Activated CD4-positive, alpha-beta memory T cell treated with anti-CD3 and anti-CD28 coated beads for 36 hours (primary cell): ENCODE measurements around the gene DCST2. TPM values are rescaled to one million over a fixed set of nuclear protein-coding genes. Genes with fewer than 3 reads are reported as not detected.

Experiments used
- CTCF ChIA-PET: fragments of 350-600 bp; sonication (Branson Sonifier 250); formaldehyde crosslinking; loops from one replicate; lab custom pipeline; 2021; ENCODE audit warnings: antibody characterized with exemption, inconsistent platforms; lab: Charles Lee
- POLR2A ChIA-PET: fragments of 350-600 bp; sonication (Branson Sonifier 250); formaldehyde crosslinking; loops from one replicate; lab custom pipeline; 2021; ENCODE audit warnings: antibody characterized with exemption; lab: Charles Lee
- DNase-seq: peaks from one replicate; pipeline ENCODE4 v3.0.0-alpha.2; 2020
- H3K27ac Mint-ChIP-seq: one replicate; pipeline ENCODE4 v1.8.0; 2021; ENCODE audit warnings: mixed read lengths
- H3K27me3 Mint-ChIP-seq: one replicate; pipeline ENCODE4 v1.8.0; 2021; ENCODE audit warnings: mixed read lengths
- H3K36me3 Mint-ChIP-seq: one replicate; pipeline ENCODE4 v1.8.0; 2021; ENCODE audit warnings: mixed read lengths
- H3K4me1 Mint-ChIP-seq: one replicate; pipeline ENCODE4 v1.8.0; 2021; ENCODE audit warnings: low read depth, mixed read lengths
- H3K4me3 Mint-ChIP-seq: one replicate; pipeline ENCODE4 v1.8.0; 2021; ENCODE audit warnings: mild to moderate bottlenecking, mixed read lengths
- H3K9me3 Mint-ChIP-seq: one replicate; pipeline ENCODE4 v1.8.0; 2021; ENCODE audit warnings: mixed read lengths
- intact Hi-C: fragments of 100-400 bp; cut with micrococcal nuclease; formaldehyde crosslinking; loops from one replicate; pipeline ENCODE4 v1.15.1; 2023
- total RNA-seq, 2 experiments: library from RNA; stranded (reverse); gene quantifications; one replicate each; pipeline ENCODE4 v1.2.3, GENCODE V29; 2021

DCST2 gene
- total RNA-seq, 2 experiments from 2014 or later = 1.1 to 1.3 TPM

DNA sequence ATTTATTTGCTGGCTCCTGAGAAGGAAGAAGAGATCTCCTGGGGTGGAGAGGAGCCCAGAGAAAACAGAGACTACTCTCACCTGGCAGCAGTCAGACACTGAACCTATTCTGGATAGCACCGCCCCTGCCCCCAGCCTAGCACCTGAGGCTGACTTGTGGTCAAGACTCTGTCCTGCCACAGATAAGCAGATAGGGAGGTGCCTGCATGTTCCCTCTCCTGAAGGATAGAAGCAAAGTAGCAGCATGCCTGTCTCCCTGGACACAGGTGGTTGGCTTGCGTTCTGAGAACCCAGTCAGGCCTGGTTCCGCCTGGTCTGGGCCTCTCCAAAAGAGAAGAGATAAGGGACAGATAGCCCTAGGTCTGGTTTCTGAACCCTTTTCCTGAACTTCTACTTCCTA lies 43.8 kb upstream of the DCST2 start:
- Mint-ChIP-seq H3K27ac (no peak overlapping the region), H3K9me3 (no peaks in the 10 kb centered on the region), H3K36me3 (no peaks in the 10 kb centered on the region), H3K27me3 (peaks cover 21% of the 10 kb centered on the region), H3K4me3 (no peak overlapping the region), H3K4me1 (peaks cover 30% of the 10 kb centered on the region)
- POLR2A ChIA-PET = no interaction called here
- CTCF ChIA-PET = interaction anchor here (1.0 to 4.8 kb wide), 3 partner anchors 8 to 14 kb away, joined by 3 to 37 read pairs (median 4); no protein-coding TSS in a partner anchor
- intact Hi-C loops = no loop called here
- DNase-seq = no peak

DNA sequence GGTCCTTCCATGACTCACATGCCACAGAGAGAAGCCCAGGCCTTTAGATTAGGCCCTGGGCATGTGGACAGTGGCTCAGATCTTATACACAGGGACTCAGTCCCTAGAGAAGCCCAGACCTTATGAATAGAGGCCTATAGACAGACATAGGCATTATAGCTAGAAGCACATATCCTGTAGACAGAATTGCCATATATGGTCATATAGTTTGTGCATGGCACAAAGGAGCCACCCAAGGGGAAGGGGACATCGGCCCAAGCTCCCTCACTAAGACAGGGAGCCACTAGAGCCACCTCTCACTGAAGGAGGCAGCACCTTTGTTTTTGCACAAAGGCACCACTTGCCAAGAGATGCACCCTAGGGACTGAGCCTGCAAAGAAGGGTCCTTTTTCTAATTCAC lies 42.8 kb upstream of the DCST2 start:
- Mint-ChIP-seq H3K4me3 (no peak overlapping the region), H3K27me3 (peaks cover 14% of the 10 kb centered on the region), H3K27ac (no peak overlapping the region), H3K9me3 (no peaks in the 10 kb centered on the region), H3K36me3 (no peaks in the 10 kb centered on the region), H3K4me1 (peaks cover 27% of the 10 kb centered on the region)
- ChIA-PET POLR2A (interaction anchor here (1.5 kb wide), 1 partner anchor 14 kb away, joined by 3 read pairs; no protein-coding TSS in a partner anchor), CTCF (interaction anchor here (1.0 to 4.8 kb wide), 5 partner anchors 9 to 24 kb away, joined by 3 to 37 read pairs (median 3); no protein-coding TSS in a partner anchor)
- DNase-seq = no peak
- intact Hi-C loops = no loop called here

DNA sequence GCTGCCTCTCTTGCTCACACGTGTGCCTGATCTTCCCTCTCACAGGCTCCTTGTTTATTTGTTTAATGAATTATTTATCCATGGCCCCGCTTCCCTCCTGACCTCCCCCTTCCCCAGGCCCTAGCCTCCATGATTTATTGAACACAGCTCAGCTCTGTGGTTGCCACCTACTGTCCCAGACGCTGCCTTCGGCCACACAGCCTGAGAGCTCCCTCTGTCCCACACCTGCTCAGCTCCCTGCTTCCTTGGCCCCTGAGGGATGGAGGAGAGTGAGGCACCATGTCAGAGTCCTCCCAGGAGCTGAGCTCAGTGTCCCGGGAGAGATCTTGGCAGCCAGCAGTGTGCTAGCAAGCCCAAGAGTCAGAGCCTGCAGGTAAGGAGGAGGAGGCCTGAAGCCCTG lies 42.0 kb upstream of the DCST2 start:
- H3K9me3 Mint-ChIP-seq = no peaks in the 10 kb centered on the region
- H3K27ac Mint-ChIP-seq = no peak overlapping the region
- no peak overlapping the region for H3K4me3 Mint-ChIP-seq
- intact Hi-C loops = no loop called here
- H3K4me1 Mint-ChIP-seq = peaks cover 23% of the 10 kb centered on the region
- no peak for DNase-seq
- ChIA-PET POLR2A (interaction anchor here (1.5 kb wide), 1 partner anchor 13 kb away, joined by 3 read pairs; no protein-coding TSS in a partner anchor), CTCF (interaction anchor here (0.7 to 4.8 kb wide), 7 partner anchors 10 to 31 kb away, joined by 3 to 37 read pairs (median 3); partner anchors contain the start of genes ADAM15 and EFNA4)
- peaks cover 9% of the 10 kb centered on the region for H3K27me3 Mint-ChIP-seq
- no peaks in the 10 kb centered on the region for H3K36me3 Mint-ChIP-seq

DNA sequence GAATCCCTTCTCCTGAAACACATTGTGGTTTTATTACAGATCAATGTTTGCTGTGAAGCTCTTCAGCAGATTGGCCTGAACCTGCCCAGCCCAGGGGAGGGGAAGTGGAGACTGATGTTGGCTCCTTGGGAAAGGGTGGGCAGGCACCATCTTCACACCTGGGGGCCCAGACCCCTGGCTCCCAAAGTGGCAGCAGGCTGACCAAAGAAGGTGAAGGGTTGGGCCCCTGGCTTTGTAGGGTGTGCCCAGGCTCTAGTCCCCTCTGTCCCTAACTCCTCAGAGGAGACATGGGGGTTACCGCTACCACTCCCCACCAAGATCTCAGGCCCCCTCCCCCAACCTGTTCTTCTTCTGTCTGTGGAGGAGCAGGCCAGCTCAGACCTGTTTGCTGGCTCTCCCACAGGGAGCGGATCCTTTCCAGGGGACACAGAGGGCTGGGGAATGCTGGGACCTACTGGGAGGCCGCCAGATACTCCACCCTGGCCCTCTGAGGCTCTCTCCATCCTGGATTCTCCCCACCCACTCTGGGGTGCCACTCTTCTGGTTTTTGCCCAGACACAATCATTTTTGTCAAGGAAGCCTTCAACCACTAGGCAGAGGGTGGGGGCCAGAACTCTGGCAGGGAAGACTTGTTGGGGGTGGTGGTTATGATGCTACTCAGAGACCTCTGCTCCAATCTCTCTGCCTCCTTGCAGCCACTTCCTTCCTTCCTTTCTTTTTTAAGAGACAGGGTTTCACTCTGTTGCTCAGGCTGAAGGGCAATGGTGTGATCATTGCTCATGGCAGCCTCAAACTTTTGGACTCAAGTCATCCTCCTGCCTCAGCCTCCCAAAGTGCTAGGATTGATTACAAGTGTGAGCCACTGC lies 40.0 kb upstream of the DCST2 start:
- H3K27ac Mint-ChIP-seq = no peak overlapping the region
- POLR2A ChIA-PET = no interaction called here
- CTCF ChIA-PET = interaction anchor here (1.0 to 4.8 kb wide), 3 partner anchors 11 to 22 kb away, joined by 4 to 37 read pairs (median 4); partner anchors contain the start of gene ADAM15

DNA sequence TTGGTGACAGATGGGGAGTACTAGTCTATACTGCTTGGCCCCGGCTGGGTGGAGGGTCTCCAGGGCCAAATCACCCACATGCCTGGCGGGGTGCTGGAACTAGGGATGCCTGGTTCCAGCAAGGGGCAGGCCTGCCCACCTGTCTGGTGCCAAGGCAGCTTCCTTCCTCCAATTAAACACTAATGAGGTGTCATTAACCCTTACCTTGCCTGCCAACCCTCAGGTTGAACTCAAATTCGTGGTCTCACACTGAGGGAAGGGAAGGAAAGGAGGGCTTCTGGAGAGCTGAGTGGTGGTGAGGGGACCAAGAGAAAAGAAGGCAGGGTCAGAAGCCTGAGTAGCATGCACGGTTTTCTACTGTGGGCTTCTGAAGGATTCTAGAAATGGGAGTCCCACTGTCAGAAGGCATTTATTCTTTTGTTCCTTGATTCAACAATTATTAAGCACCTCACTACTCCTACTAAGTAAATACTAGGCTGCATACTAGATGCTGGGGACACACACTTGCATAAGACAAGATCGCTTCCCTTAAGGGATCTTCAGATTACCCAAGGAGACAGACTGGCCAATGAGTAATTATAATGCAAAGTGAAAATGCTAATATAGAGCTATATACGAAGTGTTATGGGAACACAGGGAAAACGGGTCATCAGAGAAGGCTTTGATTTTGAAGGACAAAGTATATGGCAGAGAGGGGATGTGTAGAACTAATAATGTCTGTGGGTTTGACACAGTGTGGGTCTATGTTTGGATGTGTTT lies 39.1 kb upstream of the DCST2 start:
- no peaks in the 10 kb centered on the region for H3K9me3 Mint-ChIP-seq
- H3K27ac Mint-ChIP-seq = no peak overlapping the region
- peaks cover 16% of the 10 kb centered on the region for H3K4me1 Mint-ChIP-seq
- ChIA-PET POLR2A (no interaction called here), CTCF (interaction anchor here (1.0 to 3.6 kb wide), 7 partner anchors 11 to 593 kb away, joined by 3 to 19 read pairs (median 4); partner anchors contain the start of genes ADAM15, CKS1B and KRTCAP2)
- peaks cover 5% of the 10 kb centered on the region for H3K36me3 Mint-ChIP-seq
- no peak overlapping the region for H3K4me3 Mint-ChIP-seq
- intact Hi-C loops = no loop called here
- H3K27me3 Mint-ChIP-seq = no peaks in the 10 kb centered on the region
- DNase-seq = no peak

More for the DNA sequence above, 40.0 kb upstream of the DCST2 start:
- peaks cover 2% of the 10 kb centered on the region for H3K36me3 Mint-ChIP-seq
- intact Hi-C loops = no loop called here
- DNase-seq = peak; percentile 41
- H3K27me3 Mint-ChIP-seq = no peaks in the 10 kb centered on the region
- H3K4me1 Mint-ChIP-seq = peaks cover 16% of the 10 kb centered on the region
- no peaks in the 10 kb centered on the region for H3K9me3 Mint-ChIP-seq
- no peak overlapping the region for H3K4me3 Mint-ChIP-seq

DNA sequence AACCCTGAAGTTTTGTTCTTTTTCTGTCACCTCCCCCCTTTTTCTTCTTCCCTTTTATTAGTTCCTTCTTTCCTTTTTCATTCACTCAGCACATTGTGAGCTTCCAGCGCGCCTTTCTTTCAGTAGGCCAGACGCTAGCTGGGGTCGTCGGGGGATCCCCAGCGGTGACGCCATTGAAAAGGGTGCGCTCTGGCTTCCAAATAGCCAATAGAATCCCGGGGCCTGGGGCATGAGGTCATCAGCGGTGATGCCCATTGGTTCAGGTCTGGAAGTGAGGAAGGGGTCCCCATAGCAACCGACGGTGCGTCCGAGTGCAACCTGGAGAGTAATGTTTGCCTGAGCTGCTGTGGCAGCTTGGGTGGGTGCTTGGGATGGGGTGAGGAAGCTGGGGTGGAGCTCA lies 38.1 kb upstream of the DCST2 start:
- DNase-seq = no peak
- H3K4me1 Mint-ChIP-seq = peaks cover 16% of the 10 kb centered on the region
- intact Hi-C loops = no loop called here
- CTCF ChIA-PET = interaction anchor here (1.0 to 3.6 kb wide), 5 partner anchors 10 to 592 kb away, joined by 3 to 26 read pairs (median 7); partner anchors contain the start of gene KRTCAP2
- no peak overlapping the region for H3K4me3 Mint-ChIP-seq
- H3K9me3 Mint-ChIP-seq = no peaks in the 10 kb centered on the region
- no peaks in the 10 kb centered on the region for H3K27me3 Mint-ChIP-seq
- peaks cover 5% of the 10 kb centered on the region for H3K36me3 Mint-ChIP-seq
- POLR2A ChIA-PET = interaction anchor here (0.6 kb wide), 1 partner anchor 13 kb away, joined by 3 read pairs; no protein-coding TSS in a partner anchor
- no peak overlapping the region for H3K27ac Mint-ChIP-seq

DNA sequence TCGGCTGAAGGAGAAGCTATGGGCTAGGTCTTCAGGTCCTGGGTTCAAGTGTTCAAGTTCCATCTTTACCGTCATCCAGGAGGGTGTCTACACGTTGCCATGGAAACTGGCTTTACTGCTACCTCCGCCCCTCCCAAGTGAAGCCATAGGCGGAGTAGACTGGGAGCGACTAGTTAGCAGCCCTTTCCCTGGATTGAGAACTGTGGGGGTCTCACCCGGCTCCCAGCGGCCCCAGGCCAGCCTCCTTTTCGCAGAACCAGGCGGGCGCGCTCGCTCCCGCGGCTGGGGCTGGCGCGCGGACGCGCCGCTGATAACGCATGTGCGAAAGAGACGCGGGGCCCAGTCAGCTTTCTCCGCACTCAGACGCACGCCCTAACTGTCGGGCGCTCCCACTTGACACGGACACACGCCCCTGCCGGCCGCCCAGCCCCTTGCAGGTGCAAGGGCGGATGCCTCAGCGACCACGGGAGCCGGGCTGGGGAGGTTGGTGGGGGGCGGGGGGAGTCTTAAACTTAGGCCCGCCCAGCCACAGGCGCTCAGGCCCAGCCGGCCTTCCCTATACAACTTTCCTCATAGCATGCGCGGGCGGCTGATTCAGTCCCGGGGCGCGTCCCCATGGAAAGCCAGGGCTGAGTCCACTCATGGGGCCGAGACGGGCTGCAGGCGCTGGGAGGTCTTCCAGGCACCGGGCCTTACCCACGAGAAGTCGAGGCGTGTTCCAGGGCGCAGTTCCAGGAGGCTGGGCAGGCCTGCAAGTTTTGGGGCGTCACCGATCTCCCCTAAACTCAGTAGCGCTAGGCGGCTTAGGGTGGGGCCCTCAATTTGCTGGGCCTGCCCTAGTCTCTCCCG lies 37.4 kb upstream of the DCST2 start:
- Mint-ChIP-seq H3K36me3 (peaks cover 5% of the 10 kb centered on the region), H3K4me3 (peak overlapping the region; percentile 32), H3K9me3 (no peaks in the 10 kb centered on the region), H3K27ac (no peak overlapping the region), H3K27me3 (no peaks in the 10 kb centered on the region), H3K4me1 (peaks cover 16% of the 10 kb centered on the region)
- ChIA-PET CTCF (interaction anchor here (0.6 to 3.6 kb wide), 9 partner anchors 9 to 101 kb away, joined by 3 to 26 read pairs (median 6); partner anchors contain the start of gene ADAM15), POLR2A (no interaction called here)
- intact Hi-C loops = no loop called here
- DNase-seq = peak; percentile 85

DNA sequence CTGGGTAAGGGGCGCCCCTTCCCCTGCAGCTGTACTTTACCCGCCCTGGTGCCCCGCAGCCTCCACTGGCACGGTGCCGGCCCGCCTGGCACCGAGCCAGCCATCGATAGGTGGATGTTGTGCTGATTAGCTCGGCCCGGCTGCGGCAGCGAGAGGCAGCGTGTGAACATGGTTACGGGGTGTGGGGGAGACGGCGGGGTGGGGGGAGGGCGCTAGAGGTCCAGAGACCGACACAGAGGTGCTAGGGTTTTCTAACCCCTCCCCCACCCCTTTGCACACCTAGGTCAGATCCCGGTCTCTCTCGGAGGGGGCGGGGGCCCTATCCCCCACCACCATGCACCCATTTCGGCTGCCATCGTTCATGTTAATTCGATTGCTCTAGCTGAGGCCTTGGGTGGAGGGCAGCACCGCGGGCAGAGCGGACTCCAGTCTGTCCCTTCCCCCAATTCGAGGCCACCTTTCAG lies 36.6 kb upstream of the DCST2 start:
- Mint-ChIP-seq H3K27ac (no peak overlapping the region), H3K27me3 (no peaks in the 10 kb centered on the region)
- POLR2A ChIA-PET = no interaction called here

DNA sequence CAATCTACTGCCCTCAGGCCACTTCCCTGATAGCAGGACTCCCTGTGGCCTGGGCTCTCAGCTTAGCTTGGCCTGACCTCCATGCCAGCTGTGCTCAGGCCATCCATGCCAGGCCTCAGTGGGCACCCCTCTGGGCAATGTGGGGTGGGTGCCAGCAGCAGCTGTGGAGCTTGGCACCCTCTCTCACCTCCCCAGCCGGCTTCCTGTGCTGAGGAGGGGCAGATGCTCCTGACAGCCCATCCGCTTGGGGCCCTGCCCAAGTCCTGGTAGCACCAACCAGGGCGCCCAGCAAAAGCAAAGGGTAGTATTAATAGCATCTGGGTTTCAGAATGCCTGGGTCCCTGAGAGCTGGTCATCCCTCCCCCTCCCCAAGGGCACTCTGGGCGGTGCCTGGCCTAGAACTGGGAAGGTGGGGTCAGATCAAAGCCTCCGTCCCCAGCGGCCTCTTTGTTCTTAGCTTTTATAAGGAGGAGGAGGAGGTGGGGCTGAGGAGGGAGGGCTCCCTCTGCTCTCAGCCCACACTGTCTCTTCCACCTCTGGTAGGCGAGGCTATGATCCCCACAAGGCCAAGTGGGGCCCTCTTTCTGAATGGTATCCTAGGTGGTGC lies 36.1 kb upstream of the DCST2 start:
- intact Hi-C loops = no loop called here
- H3K27me3 Mint-ChIP-seq = no peaks in the 10 kb centered on the region
- DNase-seq = no peak

More for the DNA sequence above, 36.6 kb upstream of the DCST2 start:
- no peak for DNase-seq
- Mint-ChIP-seq H3K9me3 (no peaks in the 10 kb centered on the region), H3K36me3 (peaks cover 5% of the 10 kb centered on the region), H3K4me3 (no peak overlapping the region), H3K4me1 (peaks cover 16% of the 10 kb centered on the region)
- intact Hi-C loops = no loop called here
- CTCF ChIA-PET = interaction anchor here (0.6 to 3.6 kb wide), 9 partner anchors 9 to 102 kb away, joined by 3 to 26 read pairs (median 6); partner anchors contain the start of gene ADAM15

DNA sequence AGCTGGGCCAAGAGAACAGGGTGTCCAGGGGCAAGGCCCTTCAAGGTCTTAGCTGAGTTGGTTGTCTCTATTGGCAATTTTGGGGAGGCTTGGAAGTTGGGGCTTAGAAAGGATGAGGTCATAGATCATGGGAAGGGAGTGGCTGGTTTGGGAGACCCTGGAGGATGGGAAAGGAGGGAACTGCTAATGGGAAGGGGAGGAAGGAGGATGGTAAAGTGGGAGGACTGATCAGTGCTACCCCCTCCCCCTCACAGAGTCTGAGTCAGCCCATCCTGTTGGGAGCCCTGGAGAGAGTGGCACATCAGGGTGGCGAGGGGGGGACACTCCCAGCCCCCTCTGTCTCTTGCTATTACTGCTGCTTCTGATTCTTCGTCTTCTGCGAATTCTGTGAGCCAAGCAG lies 35.0 kb upstream of the DCST2 start:
- intact Hi-C loops = no loop called here
- no peak overlapping the region for H3K4me3 Mint-ChIP-seq

More for the DNA sequence above, 36.1 kb upstream of the DCST2 start:
- Mint-ChIP-seq H3K27ac (no peak overlapping the region), H3K4me1 (peaks cover 19% of the 10 kb centered on the region), H3K9me3 (no peaks in the 10 kb centered on the region), H3K4me3 (no peak overlapping the region), H3K36me3 (peaks cover 5% of the 10 kb centered on the region)
- POLR2A ChIA-PET = no interaction called here
- CTCF ChIA-PET = interaction anchor here (1.1 to 3.6 kb wide), 6 partner anchors 8 to 19 kb away, joined by 3 to 26 read pairs (median 6); partner anchors contain the start of gene ADAM15

More for the DNA sequence above, 35.0 kb upstream of the DCST2 start:
- ChIA-PET CTCF (interaction anchor here (0.7 kb wide), 1 partner anchor 435 kb away, joined by 3 read pairs; no protein-coding TSS in a partner anchor), POLR2A (no interaction called here)
- H3K4me1 Mint-ChIP-seq = peaks cover 20% of the 10 kb centered on the region
- peaks cover 5% of the 10 kb centered on the region for H3K36me3 Mint-ChIP-seq
- no peaks in the 10 kb centered on the region for H3K9me3 Mint-ChIP-seq
- DNase-seq = no peak
- H3K27ac Mint-ChIP-seq = no peak overlapping the region
- H3K27me3 Mint-ChIP-seq = no peaks in the 10 kb centered on the region
